Measurements from ENCODE around the gene ZNF239. TPM values are rescaled to one million over a fixed set of nuclear protein-coding genes. Genes with fewer than 3 reads are reported as not detected.
"Not testable (repeated sequence)": the region's sequence is repeated elsewhere in the genome, so short reads cannot be mapped to it uniquely, and the experiment has no call there.

ZNF239 gene
- polyA plus RNA-seq (ENCODE audit: insufficient read length in 4 of 4), result 10 to 100 TPM in 3 of 4 donors, 1 to 10 TPM in 1; 10.0 to 16.3 (median 12.6) TPM

DNA sequence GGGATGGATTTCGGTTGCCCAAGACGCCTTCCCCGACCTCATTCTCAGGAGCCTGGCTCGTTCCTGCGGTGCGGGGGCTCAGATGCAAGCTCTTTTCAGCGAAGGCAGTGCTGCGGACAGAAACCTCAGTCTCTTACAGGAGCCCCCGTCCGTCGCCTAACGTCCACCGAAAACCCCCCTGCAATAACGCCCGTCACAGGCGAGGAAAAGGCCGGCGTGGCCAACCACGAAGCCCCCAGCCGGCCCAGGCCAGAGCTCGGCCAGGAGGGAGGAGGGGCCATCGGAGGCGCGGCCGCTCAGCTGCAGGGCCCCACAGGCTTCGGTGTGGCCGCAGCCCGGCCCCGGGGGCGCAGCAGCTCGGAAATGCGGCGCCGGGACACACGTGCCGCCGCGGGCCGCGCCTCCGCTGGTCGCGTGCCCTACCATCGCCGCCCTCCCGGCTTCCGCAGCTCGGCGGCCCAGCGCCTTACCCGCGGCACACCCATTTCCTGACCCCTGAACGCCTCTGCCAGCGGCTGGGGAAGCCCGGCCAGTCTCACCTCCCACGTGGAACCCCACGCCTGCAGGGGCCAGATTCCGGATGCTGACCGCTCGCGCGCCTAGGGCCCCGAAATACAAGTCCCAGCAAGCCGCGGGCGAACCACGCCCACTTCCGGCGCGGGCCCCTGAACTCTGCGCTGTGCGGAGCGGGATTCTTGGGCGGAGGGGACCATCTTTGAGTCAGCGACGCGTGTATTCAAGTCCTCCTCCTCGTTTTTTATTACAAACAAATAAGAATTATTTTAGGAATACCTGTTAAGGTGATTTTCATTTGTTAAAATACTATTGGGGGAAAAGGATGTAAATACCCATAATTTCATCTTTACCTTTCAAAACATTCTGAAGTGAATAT, at the start of gene ZNF239:
Gene ZNF239, minus strand, starts transcription at position 616 of the 892 bp plus-strand sequence. CDS start 16,537 bp downstream, outside the sequence.
- peak; percentile 75 to 84 (median 78) for DNase-seq (ENCODE audit: low read depth in 4 of 4, low spot score in 3 of 4)

DNA sequence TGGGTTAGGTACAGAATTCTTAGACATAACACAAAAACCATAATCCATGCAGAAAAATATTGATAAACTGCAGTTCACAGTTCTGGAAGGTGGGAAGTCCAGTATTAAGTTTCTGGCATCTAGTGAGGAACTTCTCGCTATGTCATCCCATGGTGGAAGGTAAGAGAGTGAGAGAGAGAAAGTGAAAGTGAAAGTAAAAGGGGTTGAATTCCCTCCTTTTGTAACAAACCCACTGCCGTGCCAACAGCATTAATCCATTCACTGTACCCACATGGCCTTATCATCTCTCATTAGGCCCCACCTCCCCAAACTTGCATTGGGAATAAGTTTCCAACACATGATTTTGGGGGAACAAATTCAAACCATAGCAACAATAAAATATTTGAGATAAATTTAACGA, 48.9 kb upstream of the ZNF239 start:
- DNase-seq (ENCODE audit: low read depth in 4 of 4, low spot score in 3 of 4), result no peak

DNA sequence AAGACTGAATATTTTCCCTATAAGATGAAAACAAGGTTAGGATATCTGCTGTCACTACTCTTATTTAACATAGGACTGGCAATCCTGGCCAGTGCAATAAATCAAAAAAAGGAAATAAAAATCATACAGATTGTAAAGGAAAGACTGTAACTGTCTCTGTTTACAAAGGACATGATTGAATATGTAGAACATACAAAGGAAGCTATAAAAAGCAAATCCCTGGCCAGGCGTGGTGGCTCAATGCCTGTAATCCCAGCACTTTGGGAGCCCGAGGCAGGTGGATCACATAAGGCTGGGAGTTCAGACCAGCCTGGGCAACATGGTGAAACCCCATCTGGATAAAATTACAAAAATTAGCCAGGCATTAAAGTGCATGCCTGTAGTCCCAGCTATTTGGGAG, 47.6 kb upstream of the ZNF239 start:
- DNase-seq (ENCODE audit: low read depth in 4 of 4, low spot score in 3 of 4), result no peak

DNA sequence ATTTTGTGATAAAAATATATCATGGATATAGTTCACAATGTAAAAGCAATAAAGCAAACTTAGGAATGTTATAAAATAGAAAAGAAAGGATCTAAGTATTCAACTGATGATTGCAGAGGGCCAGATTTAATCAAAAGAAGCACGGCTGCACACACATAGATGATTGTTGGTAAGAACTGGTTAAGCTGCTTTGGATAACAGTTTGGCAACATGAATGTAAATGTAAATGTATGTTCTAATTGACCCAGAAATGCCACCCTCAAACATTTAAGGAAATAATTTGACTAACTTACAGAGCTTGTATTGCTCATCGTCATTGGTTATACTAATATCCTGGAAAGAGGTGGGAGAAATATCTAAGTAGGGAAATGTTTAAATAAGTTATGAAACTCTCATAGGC, 45.0 kb upstream of the ZNF239 start:
- no peak for DNase-seq (ENCODE audit: low read depth in 4 of 4, low spot score in 3 of 4)

DNA sequence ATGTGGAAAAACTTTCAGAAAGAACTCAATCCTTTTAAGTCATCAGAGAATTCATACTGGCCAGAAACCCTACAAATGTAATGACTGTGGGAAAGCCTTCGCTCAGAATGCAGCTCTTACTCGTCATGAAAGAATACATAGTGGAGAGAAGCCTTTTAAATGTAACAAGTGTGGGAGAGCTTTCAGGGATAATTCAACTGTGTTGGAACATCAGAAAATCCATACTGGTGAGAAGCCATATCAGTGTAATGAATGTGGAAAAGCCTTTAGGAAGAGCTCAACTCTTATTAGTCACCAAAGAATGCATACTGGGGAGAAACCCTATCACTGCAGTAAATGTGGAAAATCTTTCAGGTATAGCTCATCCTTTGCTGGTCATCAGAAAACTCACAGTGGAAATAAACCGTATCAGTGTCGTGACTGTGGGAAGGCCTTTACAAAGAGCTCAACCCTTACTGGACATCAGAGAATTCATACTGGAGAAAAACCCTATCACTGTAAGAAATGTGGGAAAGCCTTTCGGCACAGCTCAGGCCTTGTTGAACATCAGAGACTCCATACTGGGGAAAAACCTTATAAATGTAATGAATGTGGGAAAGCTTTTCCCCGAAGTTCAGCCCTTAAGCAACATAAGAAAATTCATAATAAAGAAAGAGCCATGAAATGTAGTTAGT, 42.4 kb upstream of the ZNF239 start:
- no peak for DNase-seq (ENCODE audit: low read depth in 4 of 4, low spot score in 3 of 4)

DNA sequence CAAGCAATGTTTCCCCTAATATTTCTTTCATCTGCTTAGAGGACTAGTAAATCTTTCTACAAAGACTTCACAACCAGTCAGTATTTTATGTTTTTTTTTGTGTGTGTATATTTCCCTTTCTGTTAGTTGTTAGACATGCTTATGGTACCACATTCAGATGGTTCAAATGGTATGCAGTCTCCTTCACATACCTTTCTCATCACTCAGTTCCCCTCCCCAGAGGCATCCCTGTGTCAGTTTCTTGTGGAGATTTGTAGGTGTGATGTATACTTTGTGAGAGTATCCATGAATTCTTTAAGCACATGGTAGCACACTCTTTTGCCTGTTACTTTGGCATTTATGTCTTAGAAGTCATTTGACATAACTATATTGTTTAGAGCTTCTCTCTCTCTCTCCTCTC, 36.2 kb upstream of the ZNF239 start:
- DNase-seq (ENCODE audit: low read depth in 4 of 4, low spot score in 3 of 4), result no peak

DNA sequence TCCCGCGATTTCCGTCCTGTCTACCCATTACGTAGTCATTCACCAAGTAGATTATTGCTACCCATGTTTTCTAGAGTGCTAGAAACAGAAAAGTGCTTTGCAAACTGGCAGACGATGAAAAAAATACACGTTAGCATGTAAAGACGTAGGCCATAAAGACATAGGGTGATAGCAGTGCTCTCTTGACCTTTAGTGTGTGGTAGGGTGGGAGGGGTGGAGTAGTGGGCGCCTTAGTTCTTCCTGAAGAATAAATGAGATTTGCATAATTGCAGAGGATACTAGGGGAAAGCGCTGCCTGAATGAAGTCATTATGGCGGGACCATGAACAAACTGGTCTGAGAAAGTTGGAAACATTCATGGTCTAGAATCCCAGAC, 32.8 kb upstream of the ZNF239 start:
- DNase-seq (ENCODE audit: low read depth in 4 of 4, low spot score in 3 of 4), result no peak

DNA sequence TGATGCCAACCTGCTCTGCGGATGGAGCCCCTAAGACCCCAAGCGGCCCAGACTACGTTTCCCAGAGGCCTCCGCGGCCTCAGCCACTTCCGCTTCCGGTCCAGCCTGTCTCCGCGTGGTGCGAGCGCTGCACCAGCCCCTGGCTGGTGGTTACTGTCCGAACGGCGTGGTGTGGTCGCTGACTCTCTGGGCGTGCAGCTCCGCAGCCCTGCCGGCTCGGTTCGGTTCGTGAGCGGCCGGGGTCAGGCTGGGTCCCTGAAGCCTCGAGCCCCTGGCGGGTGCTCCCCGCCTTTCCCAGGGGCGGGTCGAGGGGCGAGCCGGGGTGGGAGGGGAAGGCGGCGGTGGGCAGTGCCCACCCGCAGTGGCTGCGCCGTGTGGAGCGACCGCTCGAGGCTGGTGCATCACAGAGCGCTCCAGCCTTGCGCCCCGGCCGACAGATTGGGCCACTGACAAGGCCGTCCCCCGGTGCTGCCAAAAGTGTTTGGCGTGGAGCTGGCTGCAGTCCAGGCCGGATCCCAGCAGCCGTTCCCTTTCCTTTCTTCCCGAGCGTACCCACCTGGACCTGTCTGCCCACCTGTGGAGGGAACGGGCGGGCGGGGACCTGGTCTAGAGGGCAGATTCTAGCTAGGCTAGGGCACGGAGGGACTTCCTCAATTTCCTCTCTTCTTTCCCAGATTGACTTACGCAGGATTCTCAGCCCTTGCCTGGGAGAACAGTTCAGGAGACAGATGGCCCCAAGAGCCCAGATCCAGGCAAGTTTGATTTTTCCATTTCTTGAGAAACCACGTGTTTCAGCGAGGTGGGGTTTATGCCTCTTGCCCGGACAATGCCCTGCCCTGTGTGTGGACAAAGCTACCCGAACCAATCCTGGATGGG, 32.1 kb upstream of the ZNF239 start, which contains the start of gene ZNF485:
Gene ZNF485, plus strand, starts transcription at position 116 of the 876 bp plus-strand sequence. Its CDS starts 613 bp downstream, at position 729.
- DNase-seq (ENCODE audit: low read depth in 4 of 4, low spot score in 3 of 4), result peak in 3 of 4 donors; percentile 45 to 61 (median 46)

DNA sequence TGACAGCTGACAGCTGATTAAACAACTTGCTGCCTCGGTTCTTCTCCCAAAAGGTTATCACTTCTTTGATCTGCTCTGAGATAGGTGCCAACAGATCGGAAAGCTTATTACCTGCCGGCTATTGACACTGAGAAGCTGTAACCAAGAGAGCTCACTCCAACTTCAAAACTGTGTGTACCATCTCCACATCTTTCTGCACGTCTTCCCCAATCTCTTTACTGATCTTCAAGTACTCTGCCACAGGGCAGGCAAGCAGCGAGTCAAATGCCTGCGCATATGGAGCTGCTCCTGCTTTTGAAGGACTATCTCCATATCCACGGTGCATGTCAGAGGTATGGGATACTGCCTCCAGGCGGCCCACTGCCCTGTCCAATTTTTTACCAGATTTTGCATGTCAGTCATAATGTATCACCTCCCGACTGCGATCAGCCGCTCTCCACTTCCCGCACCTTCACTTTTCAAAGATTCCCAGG, 31.5 kb upstream of the ZNF239 start:
- no peak for DNase-seq (ENCODE audit: low read depth in 4 of 4, low spot score in 3 of 4)

DNA sequence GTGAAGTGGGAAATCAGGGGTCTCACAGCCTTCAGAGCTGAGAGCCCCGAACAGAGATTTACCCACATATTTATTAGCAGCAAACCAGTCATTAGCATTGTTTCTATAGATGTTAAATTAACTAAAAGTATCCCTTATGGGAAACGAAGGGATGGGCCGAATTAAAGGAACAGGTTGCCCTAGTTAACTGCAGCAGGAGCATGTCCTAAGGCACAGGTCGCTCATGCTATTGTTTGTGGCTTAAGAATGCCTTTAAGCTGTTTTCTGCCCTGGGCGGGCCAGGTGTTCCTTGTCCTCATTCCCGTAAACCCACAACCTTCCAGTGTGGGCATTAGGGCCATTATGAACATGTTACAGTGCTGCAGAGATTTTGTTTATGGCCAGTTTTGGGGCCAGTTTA, 27.2 kb upstream of the ZNF239 start:
- DNase-seq (ENCODE audit: low read depth in 4 of 4, low spot score in 3 of 4), result not testable (repeated sequence)

DNA sequence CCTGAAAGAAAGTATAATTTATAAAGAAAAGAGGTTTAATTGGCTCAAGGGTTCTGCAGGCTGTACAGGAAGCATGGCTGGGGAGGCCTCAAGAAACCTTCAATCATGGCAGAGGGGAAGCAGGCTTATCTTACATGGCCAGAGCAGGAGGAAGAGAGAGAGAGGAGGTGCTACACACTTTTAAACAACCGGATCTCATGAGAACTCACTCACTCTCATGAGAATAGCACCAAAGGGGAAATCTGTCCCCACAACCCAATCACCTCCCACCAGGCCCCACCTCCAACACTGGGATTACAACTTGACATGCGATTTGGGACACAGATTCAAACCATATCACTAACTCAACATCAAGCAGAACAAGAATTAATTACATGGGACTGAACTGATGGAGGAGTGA, 24.9 kb upstream of the ZNF239 start:
- DNase-seq (ENCODE audit: low read depth in 4 of 4, low spot score in 3 of 4), result no peak

DNA sequence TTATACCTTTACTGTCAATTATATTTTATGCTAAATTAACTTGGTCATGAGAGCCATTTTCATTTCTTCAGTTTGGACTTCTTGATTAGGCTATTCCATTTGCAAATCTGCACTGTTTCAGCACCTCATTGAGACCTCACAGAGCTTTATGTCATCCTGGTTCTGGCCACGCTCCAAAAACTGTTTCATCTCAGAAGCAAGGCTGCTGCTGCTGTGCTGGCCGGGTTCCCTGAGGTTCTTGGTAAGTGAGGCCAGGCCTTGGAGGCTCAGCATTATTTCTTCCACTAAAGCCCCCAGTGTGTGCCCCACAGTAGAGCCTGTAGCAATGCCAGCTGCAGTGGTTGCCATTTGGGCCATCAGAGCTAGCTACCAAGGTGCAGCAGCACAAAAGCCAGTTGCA, 24.0 kb upstream of the ZNF239 start:
- DNase-seq (ENCODE audit: low read depth in 4 of 4, low spot score in 3 of 4), result no peak

DNA sequence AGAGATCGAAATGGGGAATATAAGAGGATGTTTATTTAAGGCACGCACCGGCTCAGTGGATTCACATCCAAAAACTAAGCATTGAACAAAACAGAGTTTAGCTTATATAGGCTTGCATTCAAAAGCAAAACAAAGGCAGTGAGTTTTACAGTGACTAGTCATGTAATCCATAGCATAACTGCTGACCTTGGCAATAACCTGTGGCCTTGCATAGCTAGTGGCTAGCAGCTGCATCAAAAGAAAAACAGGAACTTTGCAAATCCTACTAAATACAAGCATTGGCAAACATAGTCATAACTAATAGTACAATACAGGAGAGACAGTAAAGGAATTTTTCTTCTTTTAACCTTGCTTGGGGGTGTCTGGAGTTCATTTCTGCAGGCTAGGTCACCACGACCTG, 22.1 kb upstream of the ZNF239 start:
- no peak for DNase-seq (ENCODE audit: low read depth in 4 of 4, low spot score in 3 of 4)

DNA sequence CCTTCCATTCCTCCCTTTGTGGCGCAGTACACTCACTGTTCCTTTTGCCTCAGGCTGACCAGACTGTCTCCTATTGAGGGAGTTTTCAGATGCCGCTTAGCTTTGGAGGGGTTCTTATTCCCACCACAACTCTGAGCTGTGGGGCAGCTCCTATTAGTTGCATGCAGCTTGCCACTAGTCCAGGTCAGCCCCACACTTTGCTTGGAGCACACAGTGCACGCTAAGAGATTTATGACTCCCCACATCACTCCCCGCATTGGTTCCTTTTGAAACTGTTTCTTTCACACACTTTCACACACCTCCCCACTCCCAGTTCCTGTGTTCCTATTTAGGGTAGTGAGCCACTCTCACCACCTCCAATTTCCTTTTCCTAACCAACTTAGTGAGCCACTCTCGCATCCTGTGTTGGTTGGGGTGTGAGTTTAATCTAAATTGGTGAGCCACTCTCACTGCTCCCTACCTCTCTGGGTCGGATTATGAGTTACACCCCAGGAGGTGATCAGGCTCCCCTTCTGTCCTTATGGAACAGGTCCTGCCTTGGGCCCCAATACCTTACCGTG, 21.4 kb upstream of the ZNF239 start:
- no peak for DNase-seq (ENCODE audit: low read depth in 4 of 4, low spot score in 3 of 4)

DNA sequence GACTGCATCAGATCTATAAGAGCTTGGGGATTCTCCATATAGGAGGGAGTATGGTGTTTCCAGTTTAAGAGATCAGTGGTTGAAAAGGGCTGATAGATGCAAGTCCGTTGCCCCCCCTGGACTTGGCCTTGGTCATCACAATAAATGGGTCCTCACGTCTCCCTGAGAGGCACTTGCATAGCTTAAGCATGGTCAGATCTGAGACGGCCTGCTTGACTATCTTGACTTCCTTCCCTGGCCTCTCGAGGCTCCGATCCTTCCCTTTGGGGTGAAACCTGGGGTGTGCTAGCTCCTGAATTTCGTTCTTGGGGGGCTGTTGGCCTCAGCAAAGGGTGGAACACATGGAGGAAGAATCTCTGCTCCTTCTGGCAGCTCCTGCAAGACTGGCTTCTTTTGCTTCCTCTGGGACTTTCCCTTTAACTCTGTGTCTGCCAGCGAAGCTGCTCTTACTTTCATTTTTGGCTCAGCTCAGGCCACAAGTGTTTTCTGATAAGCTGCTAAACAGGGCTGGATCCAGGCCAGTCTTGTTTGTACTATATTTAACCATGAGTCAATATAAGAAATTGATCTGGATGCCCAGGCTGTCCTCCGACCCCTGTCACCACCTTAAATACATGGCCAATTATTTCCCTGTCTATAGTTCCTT, 20.7 kb upstream of the ZNF239 start:
- no peak for DNase-seq (ENCODE audit: low read depth in 4 of 4, low spot score in 3 of 4)

DNA sequence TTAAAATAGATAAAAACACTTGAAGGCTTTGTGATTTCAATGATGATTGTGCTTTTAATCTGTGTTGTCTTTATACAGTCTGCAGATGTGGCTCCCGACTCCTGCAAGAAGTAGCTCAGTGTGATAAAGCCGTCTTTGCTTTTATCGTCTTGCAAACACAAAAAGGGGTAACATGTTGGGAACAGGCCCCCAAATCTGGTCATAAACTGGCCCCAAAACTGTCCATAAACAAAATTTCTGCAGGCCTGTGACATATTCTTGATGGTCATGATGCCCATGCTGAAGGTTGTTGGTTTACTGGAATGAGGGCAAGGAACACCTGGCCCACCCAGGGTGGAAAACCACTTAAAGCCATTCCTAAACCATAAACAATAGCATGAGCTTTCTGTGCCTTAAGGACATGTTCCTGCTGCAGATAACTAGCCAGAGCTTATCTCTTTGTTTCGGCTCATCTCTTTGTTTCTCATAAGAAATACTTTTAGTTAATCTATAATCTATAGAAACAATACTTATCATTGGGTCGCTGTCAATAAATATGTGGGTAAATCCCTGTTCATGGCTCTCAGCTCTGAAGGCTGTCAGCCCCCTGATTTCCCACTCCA, 17.0 kb upstream of the ZNF239 start:
- DNase-seq (ENCODE audit: low read depth in 4 of 4, low spot score in 3 of 4), result no peak

DNA sequence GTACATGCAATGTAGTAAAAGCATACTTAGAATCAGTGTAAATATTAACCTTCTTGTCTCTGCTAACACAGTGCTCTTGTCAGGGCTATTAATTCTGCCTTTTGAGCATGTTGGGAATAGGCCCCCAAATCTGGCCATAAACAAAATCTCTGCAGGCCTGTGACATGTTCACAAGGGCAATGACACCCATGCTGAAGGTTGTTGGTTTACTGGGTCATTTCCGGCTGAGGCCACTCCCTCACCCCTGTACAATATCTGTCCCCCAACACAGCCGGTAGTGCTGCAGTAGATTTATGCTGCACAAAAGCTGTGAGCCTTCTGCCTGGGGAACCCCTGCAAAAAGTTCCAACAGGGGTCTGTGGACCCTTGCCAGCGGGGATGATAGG, 12.3 kb upstream of the ZNF239 start:
- not testable (repeated sequence) for DNase-seq (ENCODE audit: low read depth in 4 of 4, low spot score in 3 of 4)

DNA sequence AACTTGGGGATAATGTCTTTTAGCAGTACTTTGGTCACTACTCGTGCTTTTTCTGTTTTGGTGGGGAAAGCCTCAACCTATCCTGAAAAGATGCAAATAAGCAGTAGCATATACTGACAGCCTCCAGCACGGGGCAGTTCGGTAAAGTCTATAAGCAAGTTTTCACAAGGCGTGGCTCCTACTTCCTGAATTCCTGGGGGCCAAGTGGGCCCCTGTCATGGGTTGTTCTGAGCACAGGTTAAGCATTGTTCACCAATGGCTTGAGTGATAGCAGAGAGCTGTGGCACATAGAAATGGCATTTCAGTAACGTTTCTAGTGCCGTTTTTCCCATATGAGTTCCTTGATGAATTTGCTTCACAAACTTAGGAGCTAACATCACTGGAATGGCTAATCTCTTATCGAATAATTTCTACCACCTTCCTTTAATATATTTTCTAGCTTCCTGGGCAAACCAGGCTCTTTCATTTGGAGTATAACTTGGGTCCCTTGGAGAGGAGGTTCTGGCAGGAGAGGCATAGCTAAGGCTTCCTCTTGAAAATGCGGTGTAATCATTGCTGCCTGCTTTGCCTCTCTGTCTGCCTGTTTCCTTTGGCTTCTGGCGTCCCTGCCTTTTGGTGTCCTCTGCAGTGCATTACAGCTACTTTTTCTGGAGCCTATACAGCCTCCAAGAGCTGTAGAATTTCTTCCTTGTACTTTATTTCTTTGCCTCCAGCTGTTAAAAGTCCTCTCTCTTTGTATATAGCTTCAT, 11.7 kb upstream of the ZNF239 start:
- DNase-seq (ENCODE audit: low read depth in 4 of 4, low spot score in 3 of 4), result no peak

DNA sequence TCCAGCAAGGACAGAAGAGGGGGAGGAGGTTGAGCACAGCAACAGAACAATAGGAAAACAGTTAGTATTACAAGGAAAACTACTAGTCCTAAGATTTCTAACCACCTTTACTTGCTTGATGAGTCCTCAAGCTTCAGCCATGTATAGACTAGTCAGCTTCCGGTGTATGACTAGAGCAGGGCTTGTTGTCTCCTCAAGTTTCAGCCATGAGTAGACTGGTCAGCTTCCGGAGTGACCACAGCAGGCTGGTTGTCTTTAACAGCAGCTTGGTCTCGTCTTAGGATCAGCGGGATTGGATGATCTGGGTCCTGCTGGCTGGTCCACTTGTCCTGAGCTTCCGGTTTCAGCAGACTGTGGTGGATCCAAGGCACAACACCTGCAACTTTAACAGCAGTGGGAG, 10.6 kb upstream of the ZNF239 start:
- no peak for DNase-seq (ENCODE audit: low read depth in 4 of 4, low spot score in 3 of 4)

Measured in right renal pelvis (tissue), 4 donors.